Measurements from ENCODE around the gene LCA5L. TPM values are rescaled to one million over a fixed set of nuclear protein-coding genes. Genes with fewer than 3 reads are reported as not detected.

LCA5L gene
- total RNA-seq, result 0.53 and 3.2 TPM in 2 replicates

GRCh38 chr21:39445321-39446269 lies at the start of gene LCA5L:
Gene LCA5L (minus strand): TSS chr21:39445778. CDS start chr21:39428493, 17,285 bp downstream.
- H3K36me3 ChIP-seq (ENCODE audit: control insufficient read depth, insufficient read depth, low read length), result no peaks in the 10 kb centered on the region
- DNase-seq (ENCODE audit: low read depth), result peak; percentile 70
- TF ChIP-seq CTCF (IDR thresholded peaks at IDR 0.05; ENCODE audit: insufficient read depth, low read length, severe bottlenecking), result peak; percentile 34
- no peak for FAIRE-seq
- no peaks in the 10 kb centered on the region for H3K27me3 ChIP-seq (ENCODE audit: control insufficient read depth, insufficient read depth, low read length)
- peak within 1 kb of the TSS; percentile 88 for H3K4me3 ChIP-seq (ENCODE audit: low read depth, low read length)

GRCh38 chr21:39489380-39489924 lies 43.9 kb upstream of the LCA5L start:
- Histone ChIP-seq H3K36me3 (ENCODE audit: control insufficient read depth, insufficient read depth, low read length) (no peaks in the 10 kb centered on the region), H3K4me3 (ENCODE audit: low read depth, low read length) (no peak overlapping the region), H3K27me3 (ENCODE audit: control insufficient read depth, insufficient read depth, low read length) (no peaks in the 10 kb centered on the region)
- FAIRE-seq, result peak; percentile 66
- TF ChIP-seq CTCF (IDR thresholded peaks at IDR 0.05; ENCODE audit: insufficient read depth, low read length, severe bottlenecking), result no peak
- DNase-seq (ENCODE audit: low read depth), result no peak

- H3K36me3 ChIP-seq (ENCODE audit: control insufficient read depth, insufficient read depth, low read length), result no peaks in the 10 kb centered on the region
- H3K4me3 ChIP-seq (ENCODE audit: low read depth, low read length), result no peak overlapping the region
- no peak for FAIRE-seq
- no peak for TF ChIP-seq CTCF (IDR thresholded peaks at IDR 0.05; ENCODE audit: insufficient read depth, low read length, severe bottlenecking)
- no peak for DNase-seq (ENCODE audit: low read depth)
- no peaks in the 10 kb centered on the region for H3K27me3 ChIP-seq (ENCODE audit: control insufficient read depth, insufficient read depth, low read length)
Measured at GRCh38 chr21:39484711-39485276, 39.2 kb upstream of the LCA5L start.

GRCh38 chr21:39483917-39484316 lies 38.3 kb upstream of the LCA5L start:
- FAIRE-seq (no peak), DNase-seq (ENCODE audit: low read depth) (no peak)
- no peak for TF ChIP-seq CTCF (IDR thresholded peaks at IDR 0.05; ENCODE audit: insufficient read depth, low read length, severe bottlenecking)
- Histone ChIP-seq H3K36me3 (ENCODE audit: control insufficient read depth, insufficient read depth, low read length) (no peaks in the 10 kb centered on the region), H3K4me3 (ENCODE audit: low read depth, low read length) (no peak overlapping the region), H3K27me3 (ENCODE audit: control insufficient read depth, insufficient read depth, low read length) (no peaks in the 10 kb centered on the region)

DNA sequence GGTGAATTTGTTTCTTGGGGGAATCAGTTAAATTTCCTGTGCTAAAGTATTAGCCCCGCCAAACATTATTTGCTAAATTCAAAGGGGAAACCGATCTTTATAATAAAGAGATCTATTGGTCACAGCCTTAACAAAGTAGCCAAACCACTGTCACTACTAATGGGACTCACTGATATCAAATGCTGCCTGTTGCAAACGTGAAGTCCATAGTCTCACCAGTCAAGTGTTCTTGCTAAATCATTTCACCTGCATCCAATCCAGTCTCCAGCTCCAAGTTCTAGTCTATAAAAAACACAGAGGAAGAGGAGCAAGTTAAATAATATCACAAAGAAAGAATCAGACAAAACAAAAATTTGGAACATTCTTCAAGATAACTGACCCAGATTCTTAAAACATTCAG lies 36.3 kb upstream of the LCA5L start:
- no peaks in the 10 kb centered on the region for H3K36me3 ChIP-seq (ENCODE audit: control insufficient read depth, insufficient read depth, low read length)
- TF ChIP-seq CTCF (IDR thresholded peaks at IDR 0.05; ENCODE audit: insufficient read depth, low read length, severe bottlenecking), result no peak
- no peaks in the 10 kb centered on the region for H3K27me3 ChIP-seq (ENCODE audit: control insufficient read depth, insufficient read depth, low read length)
- H3K4me3 ChIP-seq (ENCODE audit: low read depth, low read length), result no peak overlapping the region
- DNase-seq (ENCODE audit: low read depth) (no peak), FAIRE-seq (no peak)

All from bronchial epithelial cell (primary cell).